DND-41 (cell line): ENCODE results near the gene NKAIN2.

Experiments
- EZH2 ChIP-seq: IDR thresholded peaks from 3 replicates; pipeline ENCODE4 v1.6.1; 2012; ENCODE audit warnings: borderline replicate concordance, low read depth, mild to moderate bottlenecking, moderate library complexity, low read length, inconsistent platforms; ENCODE audit not compliant: severe bottlenecking
- TF ChIP-seq, protein P1 (sequence below): IDR thresholded peaks from 2 replicates; pipeline ENCODE4 v1.5.1; 2012; ENCODE audit warnings: borderline replicate concordance, low read length, moderate library complexity, mild to moderate bottlenecking; ENCODE audit not compliant: poor library complexity, severe bottlenecking; ENCODE audit errors: extremely low read depth

DNA sequence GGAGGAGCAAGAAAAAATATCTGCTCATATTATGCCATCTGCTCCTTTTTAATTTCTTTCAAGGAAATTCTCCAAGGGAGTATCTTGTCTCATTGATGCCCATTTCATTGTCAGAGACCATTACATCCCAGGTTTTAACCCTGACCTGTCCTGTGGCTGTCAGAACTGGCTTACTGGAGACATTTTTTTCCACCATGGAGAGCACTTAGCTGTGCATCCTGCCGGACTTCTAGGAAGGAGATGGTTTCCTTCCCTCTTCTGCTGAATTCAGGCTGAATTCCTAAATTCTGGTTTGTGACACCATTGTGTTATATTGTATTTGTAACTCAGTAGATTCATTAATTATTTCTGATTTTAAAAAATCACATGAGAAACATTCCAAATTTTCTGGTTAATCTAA is 70.3 kb downstream of the NKAIN2 start:
- TF ChIP-seq, protein P1, sequence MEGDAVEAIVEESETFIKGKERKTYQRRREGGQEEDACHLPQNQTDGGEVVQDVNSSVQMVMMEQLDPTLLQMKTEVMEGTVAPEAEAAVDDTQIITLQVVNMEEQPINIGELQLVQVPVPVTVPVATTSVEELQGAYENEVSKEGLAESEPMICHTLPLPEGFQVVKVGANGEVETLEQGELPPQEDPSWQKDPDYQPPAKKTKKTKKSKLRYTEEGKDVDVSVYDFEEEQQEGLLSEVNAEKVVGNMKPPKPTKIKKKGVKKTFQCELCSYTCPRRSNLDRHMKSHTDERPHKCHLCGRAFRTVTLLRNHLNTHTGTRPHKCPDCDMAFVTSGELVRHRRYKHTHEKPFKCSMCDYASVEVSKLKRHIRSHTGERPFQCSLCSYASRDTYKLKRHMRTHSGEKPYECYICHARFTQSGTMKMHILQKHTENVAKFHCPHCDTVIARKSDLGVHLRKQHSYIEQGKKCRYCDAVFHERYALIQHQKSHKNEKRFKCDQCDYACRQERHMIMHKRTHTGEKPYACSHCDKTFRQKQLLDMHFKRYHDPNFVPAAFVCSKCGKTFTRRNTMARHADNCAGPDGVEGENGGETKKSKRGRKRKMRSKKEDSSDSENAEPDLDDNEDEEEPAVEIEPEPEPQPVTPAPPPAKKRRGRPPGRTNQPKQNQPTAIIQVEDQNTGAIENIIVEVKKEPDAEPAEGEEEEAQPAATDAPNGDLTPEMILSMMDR, result no peak
- no peak for TF ChIP-seq EZH2
